ENCODE data around the gene ABCC9.

GRCh38 chr12:21818627-21819026 is 122.6 kb downstream of the ABCC9 start:
- TF ChIP-seq, protein P1, sequence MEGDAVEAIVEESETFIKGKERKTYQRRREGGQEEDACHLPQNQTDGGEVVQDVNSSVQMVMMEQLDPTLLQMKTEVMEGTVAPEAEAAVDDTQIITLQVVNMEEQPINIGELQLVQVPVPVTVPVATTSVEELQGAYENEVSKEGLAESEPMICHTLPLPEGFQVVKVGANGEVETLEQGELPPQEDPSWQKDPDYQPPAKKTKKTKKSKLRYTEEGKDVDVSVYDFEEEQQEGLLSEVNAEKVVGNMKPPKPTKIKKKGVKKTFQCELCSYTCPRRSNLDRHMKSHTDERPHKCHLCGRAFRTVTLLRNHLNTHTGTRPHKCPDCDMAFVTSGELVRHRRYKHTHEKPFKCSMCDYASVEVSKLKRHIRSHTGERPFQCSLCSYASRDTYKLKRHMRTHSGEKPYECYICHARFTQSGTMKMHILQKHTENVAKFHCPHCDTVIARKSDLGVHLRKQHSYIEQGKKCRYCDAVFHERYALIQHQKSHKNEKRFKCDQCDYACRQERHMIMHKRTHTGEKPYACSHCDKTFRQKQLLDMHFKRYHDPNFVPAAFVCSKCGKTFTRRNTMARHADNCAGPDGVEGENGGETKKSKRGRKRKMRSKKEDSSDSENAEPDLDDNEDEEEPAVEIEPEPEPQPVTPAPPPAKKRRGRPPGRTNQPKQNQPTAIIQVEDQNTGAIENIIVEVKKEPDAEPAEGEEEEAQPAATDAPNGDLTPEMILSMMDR (IDR thresholded peaks at IDR 0.05) = no peak
- TF ChIP-seq POLR2AphosphoS5 (IDR thresholded peaks at IDR 0.05; ENCODE audit: insufficient read depth in 1 of 2, low read depth in 1 of 2) = no peak
